Measurements from ENCODE around the gene AFF3. TPM values are rescaled to one million over a fixed set of nuclear protein-coding genes. Genes with fewer than 3 reads are reported as not detected.

Gene AFF3
- total RNA-seq, 2 donors from 2014 or later = 9.9 to 20.1 TPM

- H3K27ac ChIP-seq = no peak overlapping the region
- no peaks in the 10 kb centered on the region for H3K4me1 ChIP-seq (ENCODE audit: control insufficient read depth in 1 of 2, low read depth in 2 of 2)
- H3K9me3 ChIP-seq = no peaks in the 10 kb centered on the region
- H3K27me3 ChIP-seq (replicated peaks; ENCODE audit: insufficient read depth) = no peaks in the 10 kb centered on the region
- no peak for TF ChIP-seq CTCF (IDR thresholded peaks at IDR 0.05)
- DNase-seq (ENCODE audit: low spot score) (no peak), ATAC-seq (ENCODE audit: insufficient number of reproducible peaks, low FRiP score, low read depth) (no peak)
- H3K4me3 ChIP-seq = no peak overlapping the region
- no peaks in the 10 kb centered on the region for H3K36me3 ChIP-seq
These were observed 358.1 kb downstream of the AFF3 start for GRCh38 chr2:99784282-99784681.

- no peak for ATAC-seq (ENCODE audit: insufficient number of reproducible peaks, low FRiP score, low read depth)
- TF ChIP-seq CTCF (IDR thresholded peaks at IDR 0.05) = no peak
- no peaks in the 10 kb centered on the region for H3K27me3 ChIP-seq (replicated peaks; ENCODE audit: insufficient read depth)
- no peaks in the 10 kb centered on the region for H3K9me3 ChIP-seq
- no peak overlapping the region for H3K4me3 ChIP-seq
- H3K27ac ChIP-seq = no peak overlapping the region
- peaks cover 3 to 13% of the 10 kb centered on the region in 2 donors for H3K4me1 ChIP-seq (ENCODE audit: control insufficient read depth in 1 of 2, low read depth in 2 of 2)
- DNase-seq (ENCODE audit: low spot score) = no peak
- no peaks in the 10 kb centered on the region for H3K36me3 ChIP-seq
These were observed 362.1 kb downstream of the AFF3 start for GRCh38 chr2:99780276-99780675.

GRCh38 chr2:99779276-99779675, 363.1 kb downstream of the AFF3 start:
- no peak overlapping the region for H3K27ac ChIP-seq
- no peaks in the 10 kb centered on the region for H3K9me3 ChIP-seq
- H3K4me3 ChIP-seq = no peak overlapping the region
- ATAC-seq (ENCODE audit: insufficient number of reproducible peaks, low FRiP score, low read depth) (no peak), DNase-seq (ENCODE audit: low spot score) (no peak)
- no peak for TF ChIP-seq CTCF (IDR thresholded peaks at IDR 0.05)
- H3K36me3 ChIP-seq = no peaks in the 10 kb centered on the region
- no peaks in the 10 kb centered on the region for H3K27me3 ChIP-seq (replicated peaks; ENCODE audit: insufficient read depth)
- peaks cover 3 to 13% of the 10 kb centered on the region in 2 donors for H3K4me1 ChIP-seq (ENCODE audit: control insufficient read depth in 1 of 2, low read depth in 2 of 2)

GRCh38 chr2:99777656-99778290, 364.6 kb downstream of the AFF3 start:
- no peak for ATAC-seq (ENCODE audit: insufficient number of reproducible peaks, low FRiP score, low read depth)
- H3K36me3 ChIP-seq = no peaks in the 10 kb centered on the region
- no peak overlapping the region for H3K27ac ChIP-seq
- H3K27me3 ChIP-seq (replicated peaks; ENCODE audit: insufficient read depth) = no peaks in the 10 kb centered on the region
- H3K9me3 ChIP-seq = no peaks in the 10 kb centered on the region
- TF ChIP-seq CTCF (IDR thresholded peaks at IDR 0.05) = no peak
- no peak overlapping the region for H3K4me3 ChIP-seq
- H3K4me1 ChIP-seq (ENCODE audit: control insufficient read depth in 1 of 2, low read depth in 2 of 2) = peaks cover 3 to 13% of the 10 kb centered on the region in 2 donors
- DNase-seq (ENCODE audit: low spot score) = no peak

GRCh38 chr2:99776906-99777646, 365.3 kb downstream of the AFF3 start:
- ATAC-seq (ENCODE audit: insufficient number of reproducible peaks, low FRiP score, low read depth) (no peak), DNase-seq (ENCODE audit: low spot score) (no peak)
- no peaks in the 10 kb centered on the region for H3K36me3 ChIP-seq
- H3K4me3 ChIP-seq = no peak overlapping the region
- no peak for TF ChIP-seq CTCF (IDR thresholded peaks at IDR 0.05)
- H3K4me1 ChIP-seq (ENCODE audit: control insufficient read depth in 1 of 2, low read depth in 2 of 2) = peaks cover 3 to 13% of the 10 kb centered on the region in 2 donors
- H3K27ac ChIP-seq = no peak overlapping the region
- H3K27me3 ChIP-seq (replicated peaks; ENCODE audit: insufficient read depth) = no peaks in the 10 kb centered on the region
- H3K9me3 ChIP-seq = no peaks in the 10 kb centered on the region
